ENCODE results near the gene TSC22D1. TPM values are rescaled to one million over a fixed set of nuclear protein-coding genes. Genes with fewer than 3 reads are reported as not detected.

Gene TSC22D1
- total RNA-seq, 1 experiment from 2014 or later = 37.2 TPM

DNA sequence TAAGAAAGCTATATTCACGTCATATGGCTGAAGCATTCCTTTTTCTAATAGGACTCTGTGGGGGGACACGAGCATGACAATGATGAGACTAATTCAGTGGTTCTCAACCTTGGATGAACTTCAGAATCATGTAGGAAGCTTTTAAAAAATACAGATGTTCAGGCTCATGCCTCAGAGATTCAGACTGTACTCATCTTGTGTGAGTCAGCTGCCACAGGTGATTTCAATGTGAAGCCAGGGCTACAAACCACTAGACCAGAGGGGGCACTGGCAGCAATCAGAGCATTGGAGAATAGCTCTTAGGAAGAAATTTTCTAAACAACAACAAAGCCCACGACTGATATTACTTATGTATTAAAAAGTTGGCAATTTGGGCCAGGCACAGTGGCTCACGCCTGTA, 110.8 kb downstream of the TSC22D1 start:
- Histone ChIP-seq H3K4me3 (ENCODE audit: low read depth, low read length, poor library complexity, severe bottlenecking) (no peak overlapping the region), H3K27me3 (replicated peaks; ENCODE audit: insufficient read depth, low read depth, low read length, poor library complexity) (no peaks in the 10 kb centered on the region), H3K36me3 (ENCODE audit: insufficient read depth, low read length, poor library complexity, severe bottlenecking) (no peaks in the 10 kb centered on the region), H3K4me1 (ENCODE audit: insufficient read depth, low read length, poor library complexity, severe bottlenecking) (peaks cover 16% of the 10 kb centered on the region), H3K9me3 (ENCODE audit: low read depth, low read length, poor library complexity, severe bottlenecking) (no peaks in the 10 kb centered on the region), H3K27ac (ENCODE audit: low read depth, low read length, poor library complexity, severe bottlenecking) (no peak overlapping the region)
- POLR2A ChIA-PET (ENCODE audit: low non-redundant PET) = no interaction called here
- TF ChIP-seq EZH2 (IDR thresholded peaks at IDR 0.05; ENCODE audit: borderline replicate concordance, low read depth, low read length, poor library complexity, severe bottlenecking) = no peak
- TF ChIP-seq, protein P1, sequence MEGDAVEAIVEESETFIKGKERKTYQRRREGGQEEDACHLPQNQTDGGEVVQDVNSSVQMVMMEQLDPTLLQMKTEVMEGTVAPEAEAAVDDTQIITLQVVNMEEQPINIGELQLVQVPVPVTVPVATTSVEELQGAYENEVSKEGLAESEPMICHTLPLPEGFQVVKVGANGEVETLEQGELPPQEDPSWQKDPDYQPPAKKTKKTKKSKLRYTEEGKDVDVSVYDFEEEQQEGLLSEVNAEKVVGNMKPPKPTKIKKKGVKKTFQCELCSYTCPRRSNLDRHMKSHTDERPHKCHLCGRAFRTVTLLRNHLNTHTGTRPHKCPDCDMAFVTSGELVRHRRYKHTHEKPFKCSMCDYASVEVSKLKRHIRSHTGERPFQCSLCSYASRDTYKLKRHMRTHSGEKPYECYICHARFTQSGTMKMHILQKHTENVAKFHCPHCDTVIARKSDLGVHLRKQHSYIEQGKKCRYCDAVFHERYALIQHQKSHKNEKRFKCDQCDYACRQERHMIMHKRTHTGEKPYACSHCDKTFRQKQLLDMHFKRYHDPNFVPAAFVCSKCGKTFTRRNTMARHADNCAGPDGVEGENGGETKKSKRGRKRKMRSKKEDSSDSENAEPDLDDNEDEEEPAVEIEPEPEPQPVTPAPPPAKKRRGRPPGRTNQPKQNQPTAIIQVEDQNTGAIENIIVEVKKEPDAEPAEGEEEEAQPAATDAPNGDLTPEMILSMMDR (conservative IDR thresholded peaks at IDR 0.05; ENCODE audit: low read depth, low read length) = no peak
- no peak for DNase-seq (ENCODE audit: low spot score)
- CTCF ChIA-PET = no interaction called here
- intact Hi-C loops (cut with micrococcal nuclease; ENCODE audit: unreplicated experiment) = no loop called here
- BruUV-seq (replicated peaks) = no TSS peak

DNA sequence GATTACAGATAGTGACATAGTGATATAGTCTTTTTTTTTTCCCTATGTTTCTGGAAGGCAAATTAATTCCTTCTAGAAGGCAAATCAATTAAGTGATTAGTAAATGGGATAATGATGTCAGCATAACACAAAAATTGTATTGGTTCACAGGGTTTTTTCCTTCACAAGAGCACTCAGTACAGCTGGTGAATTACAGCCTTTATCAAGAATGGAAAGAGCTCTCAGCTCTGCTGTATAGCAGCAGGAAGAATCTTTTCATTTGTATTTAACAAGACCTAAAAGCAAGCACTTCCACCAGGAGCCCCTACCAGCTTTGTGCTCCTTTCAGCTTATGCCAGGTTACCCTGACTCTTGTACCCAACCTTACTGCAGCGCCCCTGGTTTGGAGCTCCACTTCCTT, 111.7 kb downstream of the TSC22D1 start:
- no peak for TF ChIP-seq EZH2 (IDR thresholded peaks at IDR 0.05; ENCODE audit: borderline replicate concordance, low read depth, low read length, poor library complexity, severe bottlenecking)
- TF ChIP-seq, protein P1 (conservative IDR thresholded peaks at IDR 0.05; ENCODE audit: low read depth, low read length) = no peak
- H3K9me3 ChIP-seq (ENCODE audit: low read depth, low read length, poor library complexity, severe bottlenecking) = no peaks in the 10 kb centered on the region
- no peak overlapping the region for H3K4me3 ChIP-seq (ENCODE audit: low read depth, low read length, poor library complexity, severe bottlenecking)
- DNase-seq (ENCODE audit: low spot score) = no peak
- ChIA-PET POLR2A (ENCODE audit: low non-redundant PET) (interaction anchor here (0.7 kb wide), 1 partner anchor 503 kb away, joined by 4 read pairs; no protein-coding TSS in a partner anchor), CTCF (no interaction called here)
- intact Hi-C loops (cut with micrococcal nuclease; ENCODE audit: unreplicated experiment) = no loop called here
- H3K27me3 ChIP-seq (replicated peaks; ENCODE audit: insufficient read depth, low read depth, low read length, poor library complexity) = no peaks in the 10 kb centered on the region
- peaks cover 11% of the 10 kb centered on the region for H3K4me1 ChIP-seq (ENCODE audit: insufficient read depth, low read length, poor library complexity, severe bottlenecking)
- H3K27ac ChIP-seq (ENCODE audit: low read depth, low read length, poor library complexity, severe bottlenecking) = no peak overlapping the region
- H3K36me3 ChIP-seq (ENCODE audit: insufficient read depth, low read length, poor library complexity, severe bottlenecking) = no peaks in the 10 kb centered on the region
- BruUV-seq (replicated peaks) = no TSS peak

DNA sequence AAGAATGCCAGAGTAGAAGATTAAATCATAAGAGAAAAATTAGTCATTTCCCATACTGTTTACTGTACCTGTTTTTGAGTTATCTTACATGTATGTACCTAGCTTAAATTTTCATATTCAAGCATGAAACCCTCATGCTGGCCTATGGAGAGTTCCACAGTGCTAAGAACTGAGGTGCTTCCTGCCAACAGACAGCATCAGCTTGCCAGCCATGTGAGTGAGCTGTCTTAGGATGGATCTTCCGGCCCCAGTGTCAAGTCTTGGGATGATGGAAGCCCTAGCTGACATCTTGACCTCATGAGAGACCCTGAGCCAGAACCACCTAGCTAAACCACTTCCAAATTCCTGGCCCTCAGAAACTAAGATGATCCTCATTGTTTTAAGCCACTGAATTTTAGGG, 112.4 kb downstream of the TSC22D1 start:
- POLR2A ChIA-PET (ENCODE audit: low non-redundant PET) = no interaction called here
- no peaks in the 10 kb centered on the region for H3K36me3 ChIP-seq (ENCODE audit: insufficient read depth, low read length, poor library complexity, severe bottlenecking)

More for the DNA sequence above, 112.4 kb downstream of the TSC22D1 start:
- intact Hi-C loops (cut with micrococcal nuclease; ENCODE audit: unreplicated experiment) = no loop called here
- Histone ChIP-seq H3K27ac (ENCODE audit: low read depth, low read length, poor library complexity, severe bottlenecking) (no peak overlapping the region), H3K27me3 (replicated peaks; ENCODE audit: insufficient read depth, low read depth, low read length, poor library complexity) (no peaks in the 10 kb centered on the region), H3K9me3 (ENCODE audit: low read depth, low read length, poor library complexity, severe bottlenecking) (no peaks in the 10 kb centered on the region), H3K4me3 (ENCODE audit: low read depth, low read length, poor library complexity, severe bottlenecking) (no peak overlapping the region), H3K4me1 (ENCODE audit: insufficient read depth, low read length, poor library complexity, severe bottlenecking) (peaks cover 4% of the 10 kb centered on the region)
- no peak for DNase-seq (ENCODE audit: low spot score)
- CTCF ChIA-PET = no interaction called here
- TF ChIP-seq EZH2 (IDR thresholded peaks at IDR 0.05; ENCODE audit: borderline replicate concordance, low read depth, low read length, poor library complexity, severe bottlenecking) = no peak
- TF ChIP-seq, protein P1 (conservative IDR thresholded peaks at IDR 0.05; ENCODE audit: low read depth, low read length) = no peak
- BruUV-seq (replicated peaks) = no TSS peak

Measured in A673 (cell line).